MG63 (cell line): ENCODE results near the gene RBM33. TPM values are rescaled to one million over a fixed set of nuclear protein-coding genes. Genes with fewer than 3 reads are reported as not detected.
A peak's percentile ranks its signal among the peaks of the same experiment; 100 is the strongest.

Experiments
- DNase-seq: peaks from one replicate; pipeline ENCODE4 v3.0.0-alpha.2; 2020
- H3K27me3 ChIP-seq: fragments of 250-450 bp; sonication (Bioruptor Pico); 2 replicates; pipeline ENCODE4 v1.5.1; 2020; ENCODE audit warnings: mild to moderate bottlenecking, moderate library complexity
- H3K36me3 ChIP-seq: fragments of 250-450 bp; sonication (Bioruptor Pico); 2 replicates; pipeline ENCODE4 v1.5.1; 2020; ENCODE audit warnings: mild to moderate bottlenecking, moderate library complexity
- H3K4me3 ChIP-seq: fragments of 250-450 bp; sonication (Bioruptor Pico); 2 replicates; pipeline ENCODE4 v1.5.1; 2020; ENCODE audit warnings: mild to moderate bottlenecking, moderate library complexity
- H3K9me3 ChIP-seq: fragments of 250-450 bp; sonication (Bioruptor Pico); 2 replicates; pipeline ENCODE4 v1.5.1; 2020; ENCODE audit warnings: mild to moderate bottlenecking, moderate library complexity
- total RNA-seq: library from RNA; depleted of rRNA; stranded (reverse); fragments of >200 nt; shearing (Covaris generic); gene quantifications from 2 replicates; pipeline ENCODE4 v1.2.3, GENCODE V29; 2014; ENCODE audit warnings: low replicate concordance

RBM33 gene
- total RNA-seq, 1 experiment from 2014 or later, result 7.6 TPM

GRCh38 chr7:155805826-155806095, 161.3 kb downstream of the RBM33 start:
- no peak for DNase-seq
- no peak overlapping the region for H3K4me3 ChIP-seq
- H3K27me3 ChIP-seq, result peaks cover 10% of the 10 kb centered on the region
- H3K9me3 ChIP-seq, result no peaks in the 10 kb centered on the region
- no peaks in the 10 kb centered on the region for H3K36me3 ChIP-seq

DNA sequence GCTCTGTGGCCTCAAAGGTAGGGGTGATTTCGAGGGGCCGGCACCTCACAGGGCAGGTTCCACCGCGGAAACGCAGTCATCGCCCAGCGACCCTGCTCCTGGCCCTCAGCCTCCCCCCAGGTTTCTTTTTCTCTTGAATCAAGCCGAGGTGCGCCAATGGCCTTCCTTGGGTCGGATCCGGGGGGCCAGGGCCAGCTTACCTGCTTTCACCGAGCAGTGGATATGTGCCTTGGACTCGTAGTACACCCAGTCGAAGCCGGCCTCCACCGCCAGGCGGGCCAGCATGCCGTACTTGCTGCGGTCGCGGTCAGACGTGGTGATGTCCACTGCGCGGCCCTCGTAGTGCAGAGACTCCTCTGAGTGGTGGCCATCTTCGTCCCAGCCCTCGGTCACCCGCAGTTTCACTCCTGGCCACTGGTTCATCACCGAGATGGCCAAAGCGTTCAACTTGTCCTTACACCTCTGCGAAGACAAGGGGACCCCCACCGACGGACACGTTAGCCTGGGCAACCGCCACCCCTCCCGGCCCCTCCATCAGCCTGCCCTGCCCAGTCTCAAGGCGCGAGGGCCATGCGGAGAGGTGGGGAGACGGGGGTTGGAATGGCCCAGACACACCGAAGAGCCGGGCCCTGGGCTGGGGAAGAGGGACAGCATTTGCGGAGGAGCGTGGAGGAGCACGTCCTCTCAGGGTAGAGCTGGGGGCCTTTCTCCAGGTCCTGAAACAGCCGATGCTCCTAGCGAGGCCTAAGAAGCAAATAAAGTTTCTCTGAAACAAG, 161.8 kb downstream of the RBM33 start:
- no peaks in the 10 kb centered on the region for H3K36me3 ChIP-seq
- peaks cover 16% of the 10 kb centered on the region for H3K27me3 ChIP-seq
- no peak for DNase-seq
- no peak overlapping the region for H3K4me3 ChIP-seq
- H3K9me3 ChIP-seq, result no peaks in the 10 kb centered on the region

GRCh38 chr7:155807065-155807671, 162.7 kb downstream of the RBM33 start:
- H3K4me3 ChIP-seq, result no peak overlapping the region
- no peaks in the 10 kb centered on the region for H3K36me3 ChIP-seq
- DNase-seq, result no peak
- H3K9me3 ChIP-seq, result no peaks in the 10 kb centered on the region
- H3K27me3 ChIP-seq, result peaks cover 25% of the 10 kb centered on the region

- Histone ChIP-seq H3K4me3 (no peak overlapping the region), H3K9me3 (no peaks in the 10 kb centered on the region), H3K27me3 (peaks cover 26% of the 10 kb centered on the region), H3K36me3 (no peaks in the 10 kb centered on the region)
- DNase-seq, result no peak
Observed at GRCh38 chr7:155807789-155808548, 163.5 kb downstream of the RBM33 start.

GRCh38 chr7:155808549-155809331, 164.3 kb downstream of the RBM33 start:
- no peaks in the 10 kb centered on the region for H3K36me3 ChIP-seq
- no peak for DNase-seq
- H3K9me3 ChIP-seq, result no peaks in the 10 kb centered on the region
- no peak overlapping the region for H3K4me3 ChIP-seq
- peaks cover 22% of the 10 kb centered on the region for H3K27me3 ChIP-seq

DNA sequence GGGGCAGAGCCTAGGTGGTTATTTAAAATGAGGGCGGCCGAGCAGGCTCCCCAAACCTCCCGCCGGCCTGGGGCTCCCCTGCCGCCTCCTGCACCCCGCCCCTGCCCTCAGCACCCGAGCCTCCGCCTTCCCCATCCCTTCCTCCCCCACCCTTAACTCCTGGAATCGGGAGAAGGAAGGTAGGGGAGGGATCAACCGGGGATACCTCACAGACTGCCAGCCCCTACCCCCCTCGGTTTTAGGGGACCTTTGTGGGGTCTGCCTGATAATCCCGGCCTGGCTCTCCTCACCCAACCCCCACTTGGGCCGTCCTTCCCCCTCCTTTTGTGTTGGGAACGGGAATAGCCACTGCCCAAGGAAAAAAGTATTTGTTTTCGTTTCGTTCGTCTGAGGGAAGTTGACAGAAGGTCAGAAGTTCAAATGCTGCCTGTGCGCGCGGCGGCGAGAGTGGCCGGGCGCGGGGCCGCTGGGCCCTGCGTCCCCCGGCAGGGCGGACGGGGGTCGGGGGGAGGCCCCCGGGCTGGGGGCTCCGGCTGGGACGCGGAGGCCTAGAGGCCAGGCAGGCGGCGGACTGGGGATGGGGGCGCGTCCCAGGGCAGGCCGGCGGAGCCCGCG, 165.0 kb downstream of the RBM33 start:
- DNase-seq, result no peak
- no peaks in the 10 kb centered on the region for H3K36me3 ChIP-seq
- no peak overlapping the region for H3K4me3 ChIP-seq
- peaks cover 21% of the 10 kb centered on the region for H3K27me3 ChIP-seq
- H3K9me3 ChIP-seq, result no peaks in the 10 kb centered on the region

- Histone ChIP-seq H3K4me3 (no peak overlapping the region), H3K9me3 (no peaks in the 10 kb centered on the region), H3K27me3 (peaks cover 21% of the 10 kb centered on the region), H3K36me3 (no peaks in the 10 kb centered on the region)
- no peak for DNase-seq
Observed at GRCh38 chr7:155809947-155810769, 165.7 kb downstream of the RBM33 start.

GRCh38 chr7:155810770-155811559, 166.5 kb downstream of the RBM33 start:
- Histone ChIP-seq H3K4me3 (no peak overlapping the region), H3K36me3 (no peaks in the 10 kb centered on the region), H3K27me3 (peaks cover 21% of the 10 kb centered on the region), H3K9me3 (no peaks in the 10 kb centered on the region)
- DNase-seq, result no peak

DNA sequence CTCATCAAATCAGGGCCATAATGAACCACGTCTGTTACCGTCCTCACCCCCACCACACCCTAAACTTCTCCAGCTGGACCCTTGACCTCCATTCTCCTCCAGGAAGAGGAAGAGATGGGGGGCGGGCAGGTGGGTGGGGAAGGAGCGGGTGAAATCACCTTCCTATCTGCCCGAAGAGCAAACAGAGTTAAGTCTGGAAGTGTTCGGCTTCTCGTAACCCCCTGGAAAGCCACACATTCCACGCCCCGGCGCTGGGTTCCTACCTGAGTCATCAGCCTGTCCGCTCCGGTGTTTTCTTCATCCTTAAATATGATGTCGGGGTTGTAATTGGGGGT, 167.1 kb downstream of the RBM33 start:
- H3K4me3 ChIP-seq, result no peak overlapping the region
- no peaks in the 10 kb centered on the region for H3K9me3 ChIP-seq
- H3K27me3 ChIP-seq, result peaks cover 21% of the 10 kb centered on the region
- no peak for DNase-seq
- H3K36me3 ChIP-seq, result no peaks in the 10 kb centered on the region

- Histone ChIP-seq H3K9me3 (no peaks in the 10 kb centered on the region), H3K4me3 (peak within 1 kb of the TSS; percentile 22; the same call in 1 of the 2 replicates), H3K36me3 (no peaks in the 10 kb centered on the region), H3K27me3 (peaks cover 21% of the 10 kb centered on the region)
- no peak for DNase-seq
Observed at GRCh38 chr7:155811895-155812761, 167.7 kb downstream of the RBM33 start, which contains the start of gene SHH. Gene SHH (minus strand): TSS chr7:155812463. CDS start chr7:155812122, 341 bp downstream.

GRCh38 chr7:155813125-155813524, 168.7 kb downstream of the RBM33 start:
- H3K9me3 ChIP-seq, result no peaks in the 10 kb centered on the region
- no peak for DNase-seq
- H3K4me3 ChIP-seq, result no peak overlapping the region
- peaks cover 21% of the 10 kb centered on the region for H3K27me3 ChIP-seq
- no peaks in the 10 kb centered on the region for H3K36me3 ChIP-seq

DNA sequence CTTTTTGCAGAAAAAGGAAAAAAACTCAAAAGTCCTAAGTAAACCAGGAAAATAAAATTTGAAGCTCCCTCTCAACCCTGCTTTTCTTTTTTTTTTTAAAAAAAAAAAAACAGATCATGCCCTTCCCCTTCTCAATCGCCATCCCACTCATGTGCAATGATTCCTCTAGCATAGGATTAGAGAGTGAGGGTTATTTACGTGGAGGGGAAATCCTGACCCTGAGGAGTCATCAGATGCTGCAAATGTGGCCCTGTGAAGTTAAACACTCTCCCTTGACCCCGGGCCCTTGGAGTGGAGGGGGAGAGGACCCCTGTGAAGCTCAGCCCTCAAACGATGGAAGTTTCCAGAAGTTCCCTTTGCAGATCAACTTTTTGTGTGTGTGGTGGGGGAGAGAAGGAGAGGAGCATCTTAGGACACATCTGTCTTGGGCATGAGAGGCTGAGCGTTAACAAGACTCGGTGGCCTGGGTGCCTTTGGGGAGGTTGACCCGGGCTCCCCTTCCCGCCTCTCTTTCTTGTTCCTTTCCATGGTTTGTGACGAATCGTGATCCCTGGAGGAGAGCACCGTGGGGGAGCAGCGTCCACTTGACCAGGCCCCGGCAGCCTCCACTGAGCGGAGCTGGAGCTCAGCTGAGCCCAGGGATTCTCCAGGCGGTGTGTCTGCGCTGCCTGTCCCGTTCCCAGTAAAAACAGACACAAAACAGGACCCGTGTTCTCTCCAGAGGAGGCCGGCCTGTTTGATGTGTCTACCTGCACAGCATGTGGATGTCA, 169.3 kb downstream of the RBM33 start:
- no peak overlapping the region for H3K4me3 ChIP-seq
- no peak for DNase-seq
- H3K36me3 ChIP-seq, result no peaks in the 10 kb centered on the region
- H3K9me3 ChIP-seq, result no peaks in the 10 kb centered on the region
- H3K27me3 ChIP-seq, result peaks cover 21% of the 10 kb centered on the region

GRCh38 chr7:155814316-155815276, 170.1 kb downstream of the RBM33 start:
- no peak overlapping the region for H3K4me3 ChIP-seq
- no peak for DNase-seq
- peaks cover 21% of the 10 kb centered on the region for H3K27me3 ChIP-seq
- H3K9me3 ChIP-seq, result no peaks in the 10 kb centered on the region
- H3K36me3 ChIP-seq, result no peaks in the 10 kb centered on the region
